HCT116 (cell line): ENCODE data around the gene CAMK2A. TPM values are rescaled to one million over a fixed set of nuclear protein-coding genes. Genes with fewer than 3 reads are reported as not detected.

ENCODE experiments used
- ATAC-seq: fragments of 200-7000 bp; cut with Tn5 transposase; 2 replicates; pipeline ENCODE4 v1.9.1; 2020; ENCODE audit warnings: mild to moderate bottlenecking, moderate library complexity
- BruUV-seq: library from RNA; stranded (reverse); fragments of 400-500 nt; replicated peaks from 2 replicates; lab custom pipeline; 2021; lab: Mats Ljungman, UMichigan
- CTCF ChIA-PET: fragments of 300-600 bp; sonication (Branson Sonifier 250); formaldehyde crosslinking; loops from one replicate; lab custom pipeline; 2021; ENCODE audit warnings: antibody characterized with exemption; lab: Charles Lee
- POLR2A ChIA-PET: fragments of 300-600, 350-600 bp; sonication (Branson Sonifier 250); formaldehyde crosslinking; loops from one replicate; lab custom pipeline; 2021; ENCODE audit warnings: antibody characterized with exemption; lab: Charles Lee
- RAD21 ChIA-PET, 2 experiments: fragments of 300-600 bp; sonication (Branson Sonifier 250); formaldehyde crosslinking; loops; one replicate each; lab custom pipeline; 2023; ENCODE audit warnings: low total read pairs in 2 of 2; ENCODE audit not compliant: uncharacterized antibody in 2 of 2, unreplicated experiment in 2 of 2, low non-redundant PET in 1 of 2; lab: Charles Lee
- DNase-seq: peaks from one replicate; pipeline ENCODE4 v3.0.0-alpha.2; 2010; ENCODE audit warnings: low read depth, low spot score
- H2AFZ ChIP-seq: fragments of 200-600 bp; shearing (Covaris generic), sonication (generic); 2 replicates; pipeline ENCODE4 v1.6.1; 2017; ENCODE audit warnings: low read depth, mixed run types, mixed read lengths, antibody characterized with exemption, low read length; ENCODE audit not compliant: poor library complexity, severe bottlenecking
- H3K27ac ChIP-seq: 2 replicates; pipeline ENCODE4 v1.5.1; 2012; ENCODE audit warnings: low read depth, low read length
- H3K27me3 ChIP-seq: fragments of 200-600 bp; sonication (generic); 2 replicates; pipeline ENCODE4 v1.6.1; 2016; ENCODE audit warnings: mixed run types, low read length, mixed read lengths; ENCODE audit not compliant: insufficient read depth
- H3K36me3 ChIP-seq, 2 experiments: fragments of 200-500 bp in 1 of 2; fragments of 200-600 bp in 1 of 2; sonication (Bioruptor generic) in 1 of 2; sonication (generic) in 1 of 2; 2 replicates each; pipeline versions ENCODE4 v1.5.1 to v1.6.1; 2014 to 2016; ENCODE audit warnings: low read length in 2 of 2, inconsistent platforms in 1 of 2, mixed read lengths in 1 of 2, mixed run types in 1 of 2; ENCODE audit not compliant: insufficient read depth in 2 of 2, control insufficient read depth in 1 of 2
- H3K4me1 ChIP-seq, 2 experiments: fragments of 200-600 bp in 1 of 2; sonication (generic) in 1 of 2; 2 replicates each; pipeline versions ENCODE4 v1.5.1 to v1.6.1; 2012 to 2017; ENCODE audit warnings: low read length in 2 of 2, inconsistent platforms in 1 of 2, mild to moderate bottlenecking in 1 of 2, mixed read lengths in 1 of 2, mixed run types in 1 of 2, moderate library complexity in 1 of 2; ENCODE audit not compliant: insufficient read depth in 2 of 2, control insufficient read depth in 1 of 2
- H3K4me2 ChIP-seq: fragments of 200-600 bp; sonication (generic); 2 replicates; pipeline ENCODE4 v1.6.1; 2017; ENCODE audit warnings: mixed run types, low read length, mixed read lengths
- H3K4me3 ChIP-seq, 2 experiments: fragments of 200-600 bp in 1 of 2; sonication (generic) in 1 of 2; replicated peaks in 1 of 2; 2 replicates each; pipeline ENCODE4 v1.5.1; 2011 to 2016; ENCODE audit warnings: low read length in 2 of 2, control low read depth in 1 of 2, low read depth in 1 of 2, mild to moderate bottlenecking in 1 of 2, mixed read lengths in 1 of 2, mixed run types in 1 of 2
- H3K79me2 ChIP-seq: fragments of 200-600 bp; sonication (generic); 2 replicates; pipeline ENCODE4 v1.6.1; 2017; ENCODE audit warnings: mild to moderate bottlenecking, mixed run types, low read length, moderate library complexity, mixed read lengths; ENCODE audit not compliant: insufficient read depth
- H3K9ac ChIP-seq: fragments of 200-600 bp; sonication (generic); 2 replicates; pipeline ENCODE4 v1.6.1; 2016; ENCODE audit warnings: low read length, mixed read lengths
- H3K9me2 ChIP-seq: fragments of 200-600 bp; sonication (generic), shearing (Covaris generic); 2 replicates; pipeline ENCODE4 v1.6.1; 2017; ENCODE audit warnings: mixed run types, mild to moderate bottlenecking, moderate library complexity; ENCODE audit not compliant: insufficient read depth
- H3K9me3 ChIP-seq, 2 experiments: fragments of 200-500 bp in 1 of 2; fragments of 200-600 bp in 1 of 2; sonication (Bioruptor generic) in 1 of 2; sonication (generic) in 1 of 2; 2 replicates each; pipeline ENCODE4 v1.6.1; 2014 to 2017; ENCODE audit warnings: low read length in 2 of 2, mixed read lengths in 2 of 2, inconsistent platforms in 1 of 2, low read depth in 1 of 2, mild to moderate bottlenecking in 1 of 2, mixed run types in 1 of 2, moderate library complexity in 1 of 2; ENCODE audit not compliant: control insufficient read depth in 1 of 2, insufficient read depth in 1 of 2
- H4K20me1 ChIP-seq: fragments of 200-600 bp; sonication (generic), shearing (Covaris generic); 2 replicates; pipeline ENCODE4 v1.6.1; 2017; ENCODE audit warnings: mixed run types, mild to moderate bottlenecking, moderate library complexity; ENCODE audit not compliant: insufficient read depth
- ATF3 ChIP-seq: IDR thresholded peaks from 2 replicates; pipeline ENCODE4 v1.6.1; 2012
- EGR1 ChIP-seq: IDR thresholded peaks from 2 replicates; pipeline ENCODE4 v1.6.1; 2012; ENCODE audit warnings: low read depth
- ELF1 ChIP-seq: IDR thresholded peaks from 2 replicates; pipeline ENCODE4 v1.6.1; 2012; ENCODE audit warnings: low read depth, borderline replicate concordance
- EZH2phosphoT487 ChIP-seq: fragments of 200-600 bp; IDR thresholded peaks from 2 replicates; pipeline ENCODE4 v1.6.1; 2018; ENCODE audit warnings: antibody characterized with exemption, borderline replicate concordance
- MAX ChIP-seq: IDR thresholded peaks from 2 replicates; pipeline ENCODE4 v1.6.1; 2012
- POLR2AphosphoS5 ChIP-seq: IDR thresholded peaks from 2 replicates; pipeline ENCODE4 v1.6.1; 2011; ENCODE audit warnings: mild to moderate bottlenecking, low read depth, low read length, moderate library complexity
- RAD21 ChIP-seq: IDR thresholded peaks from 2 replicates; pipeline ENCODE4 v1.6.1; 2012; ENCODE audit warnings: low read depth, mild to moderate bottlenecking
- REST ChIP-seq: IDR thresholded peaks from 2 replicates; pipeline ENCODE4 v1.6.1; 2012; ENCODE audit warnings: low read depth
- SIN3A ChIP-seq: IDR thresholded peaks from 2 replicates; pipeline ENCODE4 v1.6.1; 2012; ENCODE audit warnings: low read depth
- SP1 ChIP-seq: IDR thresholded peaks from 2 replicates; pipeline ENCODE4 v1.6.1; 2012; ENCODE audit warnings: low read depth
- SRF ChIP-seq: IDR thresholded peaks from 2 replicates; pipeline ENCODE4 v1.6.1; 2012; ENCODE audit warnings: low read depth
- TCF7L2 ChIP-seq: IDR thresholded peaks from 2 replicates; pipeline ENCODE4 v1.7.0; 2011; ENCODE audit warnings: borderline replicate concordance, inconsistent platforms; ENCODE audit not compliant: insufficient read depth, insufficient read length; ENCODE audit errors: extremely low read depth
- ZFX ChIP-seq: fragments of 450-650 bp; IDR thresholded peaks from 2 replicates; pipeline ENCODE4 v1.6.1; 2017
- ZNF274 ChIP-seq: fragments of 200-500 bp; sonication (Bioruptor generic); IDR thresholded peaks from 2 replicates; pipeline ENCODE4 v1.6.1; 2014; ENCODE audit warnings: mild to moderate bottlenecking, low read depth, low read length, inconsistent platforms
- intact Hi-C: fragments of 100-400 bp; cut with micrococcal nuclease; formaldehyde crosslinking; loops from 2 replicates; pipeline ENCODE4 v1.10.0; 2022
- total RNA-seq: library from RNA; stranded (reverse); gene quantifications from one replicate; pipeline ENCODE4 v1.2.1, GENCODE V29; 2021; ENCODE audit not compliant: unreplicated experiment

Gene CAMK2A
- total RNA-seq, 1 experiment from 2014 or later: not detected

GRCh38 chr5:150176745-150177477 is 112.7 kb downstream of the CAMK2A start:
- Histone ChIP-seq H3K4me3 (no peak overlapping the region), H3K27ac (no peak overlapping the region), H3K9ac (no peak overlapping the region), H3K79me2 (no peaks in the 10 kb centered on the region), H3K4me2 (no peak overlapping the region), H3K36me3 (no peaks in the 10 kb centered on the region), H3K9me2 (no peaks in the 10 kb centered on the region), H3K4me1 (no peaks in the 10 kb centered on the region), H3K9me3 (no peaks in the 10 kb centered on the region), H2AFZ (no peak overlapping the region), H3K27me3 (no peaks in the 10 kb centered on the region), H4K20me1 (no peaks in the 10 kb centered on the region)
- DNase-seq (no peak), ATAC-seq (no peak)
- BruUV-seq: no TSS peak
- POLR2A ChIA-PET: no interaction called here
- CTCF ChIA-PET: interaction anchor here (0.6 kb wide), 1 partner anchor 569 kb away, joined by 4 read pairs; no protein-coding TSS in a partner anchor
- intact Hi-C loops: no loop called here
- TF ChIP-seq ZFX (no peak), ZNF274 (no peak), SRF (no peak), EZH2phosphoT487 (no peak), SIN3A (no peak), MAX (no peak), TCF7L2 (no peak), ATF3 (no peak), RAD21 (no peak), EGR1 (no peak), POLR2AphosphoS5 (no peak), ELF1 (no peak), SP1 (no peak), REST (no peak)
- RAD21 ChIA-PET: no interaction called here
